ENCODE measurements around the gene DNAJC4. TPM values are rescaled to one million over a fixed set of nuclear protein-coding genes. Genes with fewer than 3 reads are reported as not detected.

DNAJC4 gene
- total and polyA plus RNA-seq, 9 of the 15 experiments (the other 6 are each of a cell fraction or from before 2014, with no cell fraction given): 4.0 to 32.6 (median 19.9) TPM

DNA sequence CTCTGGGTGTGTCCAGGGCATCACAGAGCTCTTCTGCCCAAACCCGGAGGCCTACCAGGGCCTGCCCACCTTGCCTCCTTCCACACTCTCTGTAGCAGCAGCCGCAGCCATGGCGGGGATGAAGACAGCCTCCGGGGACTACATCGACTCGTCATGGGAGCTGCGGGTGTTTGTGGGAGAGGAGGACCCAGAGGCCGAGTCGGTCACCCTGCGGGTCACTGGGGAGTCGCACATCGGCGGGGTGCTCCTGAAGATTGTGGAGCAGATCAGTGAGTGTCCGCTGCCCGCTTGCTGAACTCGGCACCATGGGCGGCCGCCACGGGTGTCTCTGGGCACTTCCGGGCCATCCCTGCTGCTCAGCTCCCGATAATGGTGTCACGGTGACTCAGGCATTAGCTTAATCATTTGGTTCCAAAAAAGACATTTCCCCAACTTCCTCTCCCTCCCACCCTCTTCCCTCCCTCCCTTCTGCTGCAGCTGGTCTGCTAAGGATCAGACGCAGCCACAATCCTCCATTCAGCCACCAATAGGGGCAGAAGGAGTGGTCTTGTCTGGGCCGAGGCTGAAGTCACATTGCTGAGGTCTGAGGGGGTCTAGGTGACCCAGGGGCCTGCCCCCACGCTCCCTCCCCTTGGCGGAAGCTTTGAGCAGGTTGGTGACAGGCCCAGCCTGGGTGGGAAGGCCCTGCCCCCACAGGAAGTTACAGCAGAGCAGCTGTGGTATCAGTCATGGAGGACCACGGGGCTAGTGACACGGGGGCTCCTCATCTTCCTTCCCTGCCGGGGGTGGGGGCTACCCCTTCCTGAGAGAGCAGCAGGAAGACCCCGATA is 22.9 kb upstream of the DNAJC4 start (continued):
- TF ChIP-seq, protein P1, sequence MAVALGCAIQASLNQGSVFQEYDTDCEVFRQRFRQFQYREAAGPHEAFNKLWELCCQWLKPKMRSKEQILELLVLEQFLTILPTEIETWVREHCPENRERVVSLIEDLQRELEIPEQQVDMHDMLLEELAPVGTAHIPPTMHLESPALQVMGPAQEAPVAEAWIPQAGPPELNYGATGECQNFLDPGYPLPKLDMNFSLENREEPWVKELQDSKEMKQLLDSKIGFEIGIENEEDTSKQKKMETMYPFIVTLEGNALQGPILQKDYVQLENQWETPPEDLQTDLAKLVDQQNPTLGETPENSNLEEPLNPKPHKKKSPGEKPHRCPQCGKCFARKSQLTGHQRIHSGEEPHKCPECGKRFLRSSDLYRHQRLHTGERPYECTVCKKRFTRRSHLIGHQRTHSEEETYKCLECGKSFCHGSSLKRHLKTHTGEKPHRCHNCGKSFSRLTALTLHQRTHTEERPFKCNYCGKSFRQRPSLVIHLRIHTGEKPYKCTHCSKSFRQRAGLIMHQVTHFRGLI (CRISPR knock-in tag; IDR thresholded peaks at IDR 0.05): no peak
- TF ChIP-seq PYGO2 (tag; IDR thresholded peaks at IDR 0.05): 0 out of 2 replicates have a peak, but pooled peaks have one; percentile 47
- TF ChIP-seq BDP1 (IDR thresholded peaks at IDR 0.05; ENCODE audit: insufficient read depth, insufficient read length): no peak
- no peak; the same call in none of the 2 replicates for TF ChIP-seq SOX6 (IDR thresholded peaks at IDR 0.05)
- TF ChIP-seq ZNF23 (CRISPR knock-in tag; IDR thresholded peaks at IDR 0.05): no peak
- peak; percentile 83 for TF ChIP-seq JUND (IDR thresholded peaks at IDR 0.05; ENCODE audit: borderline replicate concordance, low read depth, low read length)
- peak; percentile 74; the same call in 1 of the 3 replicates for TF ChIP-seq JUND (tag; IDR thresholded peaks at IDR 0.05; ENCODE audit: borderline replicate concordance, low read depth, low read length)
- TF ChIP-seq ZNF431 (CRISPR knock-in tag; IDR thresholded peaks at IDR 0.05): no peak; the same call in 1 of the 2 replicates
- no peak for TF ChIP-seq ZNF75A (CRISPR knock-in tag; IDR thresholded peaks at IDR 0.05)
- TF ChIP-seq, protein P2, sequence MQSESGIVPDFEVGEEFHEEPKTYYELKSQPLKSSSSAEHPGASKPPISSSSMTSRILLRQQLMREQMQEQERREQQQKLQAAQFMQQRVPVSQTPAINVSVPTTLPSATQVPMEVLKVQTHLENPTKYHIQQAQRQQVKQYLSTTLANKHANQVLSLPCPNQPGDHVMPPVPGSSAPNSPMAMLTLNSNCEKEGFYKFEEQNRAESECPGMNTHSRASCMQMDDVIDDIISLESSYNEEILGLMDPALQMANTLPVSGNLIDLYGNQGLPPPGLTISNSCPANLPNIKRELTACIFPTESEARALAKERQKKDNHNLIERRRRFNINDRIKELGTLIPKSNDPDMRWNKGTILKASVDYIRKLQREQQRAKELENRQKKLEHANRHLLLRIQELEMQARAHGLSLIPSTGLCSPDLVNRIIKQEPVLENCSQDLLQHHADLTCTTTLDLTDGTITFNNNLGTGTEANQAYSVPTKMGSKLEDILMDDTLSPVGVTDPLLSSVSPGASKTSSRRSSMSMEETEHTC (IDR thresholded peaks at IDR 0.05): 0 out of 2 replicates have a peak, but pooled peaks have one; percentile 12
- TF ChIP-seq ZNF707 (CRISPR knock-in tag; conservative IDR thresholded peaks at IDR 0.05): no peak
- TF ChIP-seq CHD2 (IDR thresholded peaks at IDR 0.05; ENCODE audit: low read depth, low read length): no peak
- TF ChIP-seq, protein P3, sequence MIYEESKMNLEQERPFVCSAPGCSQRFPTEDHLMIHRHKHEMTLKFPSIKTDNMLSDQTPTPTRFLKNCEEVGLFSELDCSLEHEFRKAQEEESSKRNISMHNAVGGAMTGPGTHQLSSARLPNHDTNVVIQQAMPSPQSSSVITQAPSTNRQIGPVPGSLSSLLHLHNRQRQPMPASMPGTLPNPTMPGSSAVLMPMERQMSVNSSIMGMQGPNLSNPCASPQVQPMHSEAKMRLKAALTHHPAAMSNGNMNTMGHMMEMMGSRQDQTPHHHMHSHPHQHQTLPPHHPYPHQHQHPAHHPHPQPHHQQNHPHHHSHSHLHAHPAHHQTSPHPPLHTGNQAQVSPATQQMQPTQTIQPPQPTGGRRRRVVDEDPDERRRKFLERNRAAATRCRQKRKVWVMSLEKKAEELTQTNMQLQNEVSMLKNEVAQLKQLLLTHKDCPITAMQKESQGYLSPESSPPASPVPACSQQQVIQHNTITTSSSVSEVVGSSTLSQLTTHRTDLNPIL (CRISPR knock-in tag; IDR thresholded peaks at IDR 0.05): 0 out of 2 replicates have a peak, but pooled peaks have one; percentile 42
- TF ChIP-seq, protein P4, sequence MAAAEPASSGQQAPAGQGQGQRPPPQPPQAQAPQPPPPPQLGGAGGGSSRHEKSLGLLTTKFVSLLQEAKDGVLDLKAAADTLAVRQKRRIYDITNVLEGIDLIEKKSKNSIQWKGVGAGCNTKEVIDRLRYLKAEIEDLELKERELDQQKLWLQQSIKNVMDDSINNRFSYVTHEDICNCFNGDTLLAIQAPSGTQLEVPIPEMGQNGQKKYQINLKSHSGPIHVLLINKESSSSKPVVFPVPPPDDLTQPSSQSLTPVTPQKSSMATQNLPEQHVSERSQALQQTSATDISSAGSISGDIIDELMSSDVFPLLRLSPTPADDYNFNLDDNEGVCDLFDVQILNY (CRISPR knock-in tag; IDR thresholded peaks at IDR 0.05): 0 out of 2 replicates have a peak, but pooled peaks have one; percentile 30
- TF ChIP-seq HNRNPL (IDR thresholded peaks at IDR 0.05; ENCODE audit: low read depth, low read length): peak; percentile 50
- no peak for TF ChIP-seq XRCC4 (IDR thresholded peaks at IDR 0.05; ENCODE audit: extremely low read depth, insufficient read depth, insufficient read length)
- peak; percentile 68 to 75; a peak in 2 of 4 replicates for TF ChIP-seq ETV6 (IDR thresholded peaks at IDR 0.05; ENCODE audit: borderline replicate concordance in 1 of 2, low read depth in 2 of 2, low read length in 1 of 2)
- no peak for TF ChIP-seq ETV6 (CRISPR knock-in tag; IDR thresholded peaks at IDR 0.05; ENCODE audit: borderline replicate concordance)
- no peak for TF ChIP-seq ZNF695 (CRISPR knock-in tag; IDR thresholded peaks at IDR 0.05)
- TF ChIP-seq, protein P5, sequence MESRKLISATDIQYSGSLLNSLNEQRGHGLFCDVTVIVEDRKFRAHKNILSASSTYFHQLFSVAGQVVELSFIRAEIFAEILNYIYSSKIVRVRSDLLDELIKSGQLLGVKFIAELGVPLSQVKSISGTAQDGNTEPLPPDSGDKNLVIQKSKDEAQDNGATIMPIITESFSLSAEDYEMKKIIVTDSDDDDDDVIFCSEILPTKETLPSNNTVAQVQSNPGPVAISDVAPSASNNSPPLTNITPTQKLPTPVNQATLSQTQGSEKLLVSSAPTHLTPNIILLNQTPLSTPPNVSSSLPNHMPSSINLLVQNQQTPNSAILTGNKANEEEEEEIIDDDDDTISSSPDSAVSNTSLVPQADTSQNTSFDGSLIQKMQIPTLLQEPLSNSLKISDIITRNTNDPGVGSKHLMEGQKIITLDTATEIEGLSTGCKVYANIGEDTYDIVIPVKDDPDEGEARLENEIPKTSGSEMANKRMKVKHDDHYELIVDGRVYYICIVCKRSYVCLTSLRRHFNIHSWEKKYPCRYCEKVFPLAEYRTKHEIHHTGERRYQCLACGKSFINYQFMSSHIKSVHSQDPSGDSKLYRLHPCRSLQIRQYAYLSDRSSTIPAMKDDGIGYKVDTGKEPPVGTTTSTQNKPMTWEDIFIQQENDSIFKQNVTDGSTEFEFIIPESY (CRISPR knock-in tag; IDR thresholded peaks at IDR 0.05): no peak
- TF ChIP-seq SREBF1 (IDR thresholded peaks at IDR 0.05; ENCODE audit: borderline replicate concordance, low read depth, low read length): no peak
